Stimulated activated CD4-positive, alpha-beta T cell treated with anti-CD3 and anti-CD28 coated beads, Interleukin-4, amount 100 ng/mL, for 24 hours (primary cell): ENCODE measurements around the gene RBM7.

Source experiments
- DNase-seq: peaks from one replicate; pipeline ENCODE4 v3.0.0-alpha.2; 2020

The RBM7 gene

GRCh38 chr11:114449845-114450244 lies 49.4 kb downstream of the RBM7 start:
- DNase-seq: no peak

GRCh38 chr11:114452399-114452798 lies 51.9 kb downstream of the RBM7 start:
- no peak for DNase-seq
